GOT3 (cell line): Measurements from ENCODE around the gene NIPAL4.
A peak's percentile ranks its signal among the peaks of the same experiment; 100 is the strongest.
"Not testable (repeated sequence)": the region's sequence is repeated elsewhere in the genome, so short reads cannot be mapped to it uniquely, and the experiment has no call there.

Experiments used
- DNase-seq: peaks from one replicate; lab custom pipeline; 2025; ENCODE audit warnings: mixed read lengths; lab: John Stamatoyannopoulos, UW

NIPAL4 gene

GRCh38 chr5:157463081-157463480, 3.1 kb downstream of the NIPAL4 start:
- no peak for DNase-seq

- no peak for DNase-seq
Measured at GRCh38 chr5:157463621-157464518, 3.9 kb downstream of the NIPAL4 start.

GRCh38 chr5:157464519-157465171, 4.6 kb downstream of the NIPAL4 start:
- DNase-seq: peak; percentile 23

GRCh38 chr5:157468293-157468965, 8.4 kb downstream of the NIPAL4 start:
- no peak for DNase-seq

GRCh38 chr5:157469073-157469472, 9.1 kb downstream of the NIPAL4 start:
- DNase-seq: no peak

GRCh38 chr5:157469687-157470086, 9.7 kb downstream of the NIPAL4 start:
- DNase-seq: no peak

- no peak for DNase-seq
Measured at GRCh38 chr5:157470631-157471030, 10.6 kb downstream of the NIPAL4 start.

- no peak for DNase-seq
Measured at GRCh38 chr5:157471709-157472108, 11.7 kb downstream of the NIPAL4 start.

GRCh38 chr5:157473383-157474320, 13.6 kb downstream of the NIPAL4 start:
- DNase-seq: no peak

GRCh38 chr5:157475432-157475831, 15.4 kb downstream of the NIPAL4 start:
- no peak for DNase-seq

GRCh38 chr5:157476702-157477408, 16.8 kb downstream of the NIPAL4 start:
- no peak for DNase-seq

- DNase-seq: no peak
Measured at GRCh38 chr5:157477814-157478494, 17.9 kb downstream of the NIPAL4 start.

- DNase-seq: no peak
Measured at GRCh38 chr5:157478726-157479125, 18.7 kb downstream of the NIPAL4 start.

- no peak for DNase-seq
Measured at GRCh38 chr5:157479166-157479565, 19.2 kb downstream of the NIPAL4 start.

- no peak for DNase-seq
Measured at GRCh38 chr5:157479612-157480510, 19.8 kb downstream of the NIPAL4 start.

GRCh38 chr5:157481265-157481664, 21.3 kb downstream of the NIPAL4 start:
- no peak for DNase-seq

- no peak for DNase-seq
Measured at GRCh38 chr5:157481666-157482065, 21.7 kb downstream of the NIPAL4 start.

GRCh38 chr5:157482702-157483101, 22.7 kb downstream of the NIPAL4 start:
- DNase-seq: not testable (repeated sequence)

- peak; percentile 25 for DNase-seq
Measured at GRCh38 chr5:157484768-157485167, 24.8 kb downstream of the NIPAL4 start.
